Measurements from ENCODE around the gene ERC2. TPM values are rescaled to one million over a fixed set of nuclear protein-coding genes. Genes with fewer than 3 reads are reported as not detected.

ERC2 gene
- total RNA-seq, 4 donors from 2014 or later, result 0.81 to 2.9 (median 1.6) TPM

- Histone ChIP-seq H3K4me3 (no peak overlapping the region), H3K9me3 (no peaks in the 10 kb centered on the region), H3K4me1 (no peaks in the 10 kb centered on the region), H3K36me3 (no peaks in the 10 kb centered on the region), H3K27me3 (peaks cover 4% of the 10 kb centered on the region), H3K27ac (no peak overlapping the region)
- no peak for TF ChIP-seq CTCF (IDR thresholded peaks at IDR 0.05)
- no peak for TF ChIP-seq EP300 (IDR thresholded peaks at IDR 0.05)
- no peak for TF ChIP-seq POLR2A (IDR thresholded peaks at IDR 0.05)
- no peak for TF ChIP-seq POLR2AphosphoS5 (IDR thresholded peaks at IDR 0.05)
- no peak for ATAC-seq
- WGBS, 2 donors (ENCODE audit: low coverage in 1 of 2), result 44 to 62% methylated on average over 2 of the region's 2 CpGs
Measured at GRCh38 chr3:56342475-56342874, 125.8 kb downstream of the ERC2 start.

GRCh38 chr3:56339671-56340070 lies 128.6 kb downstream of the ERC2 start:
- H3K4me3 ChIP-seq, result no peak overlapping the region
- WGBS, 2 donors (ENCODE audit: low coverage in 1 of 2), result 36 to 52% methylated on average over 4 of the region's 4 CpGs
- no peaks in the 10 kb centered on the region for H3K4me1 ChIP-seq
- H3K36me3 ChIP-seq, result no peaks in the 10 kb centered on the region
- H3K9me3 ChIP-seq, result no peaks in the 10 kb centered on the region
- TF ChIP-seq POLR2A (IDR thresholded peaks at IDR 0.05), result no peak
- TF ChIP-seq EP300 (IDR thresholded peaks at IDR 0.05), result no peak
- no peak for TF ChIP-seq POLR2AphosphoS5 (IDR thresholded peaks at IDR 0.05)
- no peak for TF ChIP-seq CTCF (IDR thresholded peaks at IDR 0.05)
- peaks cover 4% of the 10 kb centered on the region for H3K27me3 ChIP-seq
- no peak overlapping the region for H3K27ac ChIP-seq
- ATAC-seq, result no peak

GRCh38 chr3:56339244-56339643 lies 129.0 kb downstream of the ERC2 start:
- peaks cover 4% of the 10 kb centered on the region for H3K27me3 ChIP-seq
- no peaks in the 10 kb centered on the region for H3K4me1 ChIP-seq
- H3K9me3 ChIP-seq, result no peaks in the 10 kb centered on the region
- no peak overlapping the region for H3K4me3 ChIP-seq
- no peak for ATAC-seq
- WGBS, 2 donors (ENCODE audit: low coverage in 1 of 2), result 88% methylated on average over 2 of the region's 2 CpGs; no CpG with 5 or more reads in 1 of the 2 donors
- H3K36me3 ChIP-seq, result no peaks in the 10 kb centered on the region
- H3K27ac ChIP-seq, result no peak overlapping the region
- TF ChIP-seq CTCF (IDR thresholded peaks at IDR 0.05) (no peak), POLR2A (IDR thresholded peaks at IDR 0.05) (no peak), EP300 (IDR thresholded peaks at IDR 0.05) (no peak), POLR2AphosphoS5 (IDR thresholded peaks at IDR 0.05) (no peak)

- Histone ChIP-seq H3K36me3 (no peaks in the 10 kb centered on the region), H3K4me3 (no peak overlapping the region), H3K4me1 (no peaks in the 10 kb centered on the region), H3K27me3 (peaks cover 15% of the 10 kb centered on the region), H3K27ac (no peak overlapping the region), H3K9me3 (no peaks in the 10 kb centered on the region)
- 85 to 94% methylated on average over 4 of the region's 4 CpGs for WGBS, 2 donors (ENCODE audit: low coverage in 1 of 2)
- no peak for ATAC-seq
- no peak for TF ChIP-seq EP300 (IDR thresholded peaks at IDR 0.05)
- TF ChIP-seq POLR2AphosphoS5 (IDR thresholded peaks at IDR 0.05), result no peak
- no peak for TF ChIP-seq POLR2A (IDR thresholded peaks at IDR 0.05)
- TF ChIP-seq CTCF (IDR thresholded peaks at IDR 0.05), result no peak
Measured at GRCh38 chr3:56336023-56336422, 132.2 kb downstream of the ERC2 start.

GRCh38 chr3:56324473-56324872 lies 143.8 kb downstream of the ERC2 start:
- H3K4me3 ChIP-seq, result no peak overlapping the region
- peaks cover 0 to 21% (median 0%) of the 10 kb centered on the region in 3 donors for H3K4me1 ChIP-seq
- H3K36me3 ChIP-seq, result no peaks in the 10 kb centered on the region
- H3K27me3 ChIP-seq, result no peaks in the 10 kb centered on the region
- TF ChIP-seq EP300 (IDR thresholded peaks at IDR 0.05) (no peak), POLR2AphosphoS5 (IDR thresholded peaks at IDR 0.05) (no peak), CTCF (IDR thresholded peaks at IDR 0.05) (no peak), POLR2A (IDR thresholded peaks at IDR 0.05) (no peak)
- no peak overlapping the region for H3K27ac ChIP-seq
- ATAC-seq, result no peak
- no peaks in the 10 kb centered on the region for H3K9me3 ChIP-seq
- WGBS, 2 donors (ENCODE audit: low coverage in 1 of 2), result 84 to 100% methylated on average over 1 to 3 of the region's 3 CpGs
